Esophagus muscularis mucosa (tissue), 4 donors: ENCODE measurements around the gene FAM53A. TPM values are rescaled to one million over a fixed set of nuclear protein-coding genes. Genes with fewer than 3 reads are reported as not detected.
"Not testable (repeated sequence)": the region's sequence is repeated elsewhere in the genome, so short reads cannot be mapped to it uniquely, and the experiment has no call there.

ENCODE experiments used
- DNase-seq: peaks from one replicate; pipeline ENCODE4 v3.0.0-alpha.2; 2017; ENCODE audit errors: extremely low spot score
- H3K27ac ChIP-seq, 4 donors: fragments of 200-600 bp; sonication (generic); replicated peaks in 1 of 4; 1 replicate in 3 of 4; 2 replicates in 1 of 4; pipeline ENCODE4 v1.5.1; 2016 to 2019; ENCODE audit warnings: mild to moderate bottlenecking in 1 of 4
- H3K27me3 ChIP-seq, 4 donors: fragments of 200-600 bp; sonication (generic); one replicate each; pipeline versions ENCODE4 v1.5.1 to v1.6.0; 2016 to 2019
- H3K36me3 ChIP-seq, 4 donors: fragments of 200-600 bp; sonication (generic); one replicate each; pipeline ENCODE4 v1.5.1; 2016 to 2019
- H3K4me1 ChIP-seq, 4 donors: fragments of 200-600 bp; sonication (generic); one replicate each; pipeline ENCODE4 v1.5.1; 2016 to 2019
- H3K4me3 ChIP-seq, 4 donors: fragments of 200-600 bp; sonication (generic); 1 replicate in 2 of 4; 2 replicates in 2 of 4; pipeline ENCODE4 v1.5.1; 2016 to 2019; ENCODE audit warnings: mild to moderate bottlenecking in 4 of 4, moderate library complexity in 1 of 4
- H3K9me3 ChIP-seq, 4 donors: fragments of 200-600 bp; sonication (generic); 1 replicate in 3 of 4; 2 replicates in 1 of 4; pipeline ENCODE4 v1.5.1; 2016 to 2019
- EP300 ChIP-seq: sonication (generic); formaldehyde crosslinking; IDR thresholded peaks from one replicate; pipeline ENCODE4 v1.6.1; 2017; ENCODE audit warnings: antibody characterized with exemption
- POLR2A ChIP-seq: fragments of 450-650 bp; IDR thresholded peaks from one replicate; pipeline ENCODE4 v1.6.1; 2017; ENCODE audit warnings: antibody characterized with exemption, moderate library complexity, mild to moderate bottlenecking, low read depth
- POLR2AphosphoS5 ChIP-seq, 2 donors: sonication (generic); formaldehyde crosslinking; IDR thresholded peaks; one replicate each; pipeline ENCODE4 v1.6.1; 2017; ENCODE audit warnings: antibody characterized with exemption in 2 of 2
- WGBS: methylation state at CpG from one replicate; pipeline ENCODE4 v1.1.5; 2018; 5-methylcytosine and 5-hydroxymethylcytosine counted together
- intact Hi-C: fragments of 100-400 bp; cut with DNase I; formaldehyde crosslinking; loops from one replicate; pipeline ENCODE4 v1.15.1; 2023
- total RNA-seq, 4 donors: library from RNA; depleted of rRNA; stranded (reverse); fragments of >200 nt; gene quantifications; one replicate each; pipeline versions ENCODE4 v1.1.0 to v1.2.1, GENCODE V29; 2016
- TF ChIP-seq, protein P1 (sequence below), 3 experiments: fragments of 200-600 bp in 2 of 3; fragments of 450-650 bp in 1 of 3; sonication (generic) in 2 of 3; IDR thresholded peaks; one replicate each; pipeline ENCODE4 v1.5.1; 2017 to 2019; ENCODE audit warnings: antibody characterized with exemption in 3 of 3, mild to moderate bottlenecking in 2 of 3, moderate library complexity in 1 of 3

Gene FAM53A
- total RNA-seq, 4 donors from 2014 or later, result 5.2 to 13.3 (median 8.9) TPM

GRCh38 chr4:1609901-1610790 is 74.0 kb downstream of the FAM53A start:
- H3K27ac ChIP-seq, result no peak overlapping the region
- WGBS, result 95% methylated on average over 12 of the region's 27 CpGs
- H3K27me3 ChIP-seq, result peaks cover 0 to 24% (median 0%) of the 10 kb centered on the region in 4 donors
- no peak for DNase-seq
- intact Hi-C loops, result no loop called here
- H3K4me1 ChIP-seq, result no peaks in the 10 kb centered on the region
- H3K9me3 ChIP-seq, result no peaks in the 10 kb centered on the region
- TF ChIP-seq, protein P1, sequence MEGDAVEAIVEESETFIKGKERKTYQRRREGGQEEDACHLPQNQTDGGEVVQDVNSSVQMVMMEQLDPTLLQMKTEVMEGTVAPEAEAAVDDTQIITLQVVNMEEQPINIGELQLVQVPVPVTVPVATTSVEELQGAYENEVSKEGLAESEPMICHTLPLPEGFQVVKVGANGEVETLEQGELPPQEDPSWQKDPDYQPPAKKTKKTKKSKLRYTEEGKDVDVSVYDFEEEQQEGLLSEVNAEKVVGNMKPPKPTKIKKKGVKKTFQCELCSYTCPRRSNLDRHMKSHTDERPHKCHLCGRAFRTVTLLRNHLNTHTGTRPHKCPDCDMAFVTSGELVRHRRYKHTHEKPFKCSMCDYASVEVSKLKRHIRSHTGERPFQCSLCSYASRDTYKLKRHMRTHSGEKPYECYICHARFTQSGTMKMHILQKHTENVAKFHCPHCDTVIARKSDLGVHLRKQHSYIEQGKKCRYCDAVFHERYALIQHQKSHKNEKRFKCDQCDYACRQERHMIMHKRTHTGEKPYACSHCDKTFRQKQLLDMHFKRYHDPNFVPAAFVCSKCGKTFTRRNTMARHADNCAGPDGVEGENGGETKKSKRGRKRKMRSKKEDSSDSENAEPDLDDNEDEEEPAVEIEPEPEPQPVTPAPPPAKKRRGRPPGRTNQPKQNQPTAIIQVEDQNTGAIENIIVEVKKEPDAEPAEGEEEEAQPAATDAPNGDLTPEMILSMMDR (IDR thresholded peaks at IDR 0.05), result no peak
- TF ChIP-seq POLR2AphosphoS5 (IDR thresholded peaks at IDR 0.05) (no peak), EP300 (no peak), POLR2A (no peak)
- no peaks in the 10 kb centered on the region for H3K36me3 ChIP-seq
- no peak overlapping the region for H3K4me3 ChIP-seq

DNA sequence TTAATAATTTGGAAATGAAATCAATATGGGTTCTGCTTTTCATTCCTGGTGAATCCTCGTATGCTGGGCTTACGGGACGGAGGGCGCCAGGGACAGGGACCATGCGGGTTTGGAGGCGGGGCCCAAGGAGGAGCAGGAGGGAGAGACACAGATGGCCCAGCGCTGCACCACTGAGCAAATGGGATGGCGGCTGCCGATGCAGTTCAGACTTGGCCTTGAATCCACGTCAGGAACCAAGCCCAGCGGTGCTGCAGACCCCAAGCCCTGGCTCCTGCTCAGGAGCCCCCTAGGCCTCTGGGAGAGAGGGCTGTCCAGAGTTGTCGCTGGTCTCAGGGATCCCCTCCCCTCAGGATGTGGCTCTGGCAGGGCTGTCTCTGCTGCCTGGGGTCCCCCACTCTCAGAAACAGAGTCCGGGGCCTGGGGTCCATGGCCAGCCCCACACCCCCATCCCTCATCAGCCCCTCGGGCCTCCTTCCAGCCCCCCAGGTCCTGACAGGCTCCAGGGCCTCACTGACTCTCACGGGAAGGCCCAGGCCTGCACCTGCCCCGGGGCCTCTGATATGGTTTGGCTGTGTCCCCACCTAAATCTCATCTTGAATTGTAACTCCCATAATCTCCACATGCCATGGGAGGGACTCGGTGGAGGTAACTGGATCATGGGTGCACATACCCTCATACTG is 75.2 kb downstream of the FAM53A start:
- 87% methylated on average over 11 of the region's 17 CpGs for WGBS
- Histone ChIP-seq H3K36me3 (no peaks in the 10 kb centered on the region), H3K4me1 (peaks cover 0 to 5% (median 2%) of the 10 kb centered on the region in 4 donors), H3K4me3 (no peak overlapping the region), H3K9me3 (no peaks in the 10 kb centered on the region), H3K27ac (no peak overlapping the region), H3K27me3 (peaks cover 0 to 36% (median 0%) of the 10 kb centered on the region in 4 donors)
- intact Hi-C loops, result no loop called here
- TF ChIP-seq POLR2A, result no peak
- TF ChIP-seq, protein P1 (IDR thresholded peaks at IDR 0.05), result no peak
- no peak for DNase-seq

DNA sequence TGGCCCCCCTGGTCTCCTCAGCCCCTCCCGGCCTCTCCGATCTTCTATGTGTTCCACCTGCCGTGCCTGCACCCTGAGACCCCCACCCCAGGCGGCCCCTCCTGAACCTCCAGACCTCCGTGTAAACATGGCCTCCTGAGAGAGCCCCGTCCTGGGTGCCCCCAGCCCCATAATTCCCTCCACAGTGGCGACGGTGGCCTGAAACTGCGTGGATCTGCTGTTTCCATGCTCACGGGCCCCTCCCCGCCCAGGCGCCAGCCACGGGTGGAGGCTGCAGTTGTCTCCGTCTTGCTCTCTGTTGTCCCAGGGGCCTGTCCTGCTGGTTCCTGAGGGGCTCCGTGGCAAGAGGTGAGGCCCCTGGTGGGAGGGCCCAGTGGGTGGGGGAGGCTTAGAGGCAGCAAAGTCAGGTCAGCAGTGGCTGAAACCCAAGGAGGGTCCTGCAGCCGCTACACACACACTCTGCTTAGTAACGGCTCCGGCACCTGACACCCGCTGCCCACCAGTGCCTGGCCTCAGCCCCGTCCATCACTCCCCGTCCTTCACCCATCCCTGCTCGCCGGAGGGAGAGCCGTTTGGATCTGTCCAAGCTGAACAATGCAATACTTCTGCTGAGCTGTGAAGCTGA is 75.8 kb downstream of the FAM53A start:
- DNase-seq, result no peak
- Histone ChIP-seq H3K27me3 (peaks cover 0 to 42% (median 0%) of the 10 kb centered on the region in 4 donors), H3K4me3 (no peak overlapping the region), H3K27ac (no peak overlapping the region), H3K4me1 (peaks cover 0 to 5% (median 3%) of the 10 kb centered on the region in 4 donors), H3K36me3 (no peaks in the 10 kb centered on the region), H3K9me3 (no peaks in the 10 kb centered on the region)
- 82% methylated on average over 21 of the region's 24 CpGs for WGBS
- intact Hi-C loops, result no loop called here
- no peak for TF ChIP-seq EP300
- TF ChIP-seq, protein P1 (IDR thresholded peaks at IDR 0.05), result no peak

- 91% methylated on average over 23 of the region's 23 CpGs for WGBS
- H3K4me1 ChIP-seq, H3K27ac ChIP-seq, intact Hi-C loops, DNase-seq, H3K36me3 ChIP-seq, H3K9me3 ChIP-seq, H3K4me3 ChIP-seq: not testable (repeated sequence)
- peaks cover 0 to 49% (median 0%) of the 10 kb centered on the region in 4 donors for H3K27me3 ChIP-seq
Measured at GRCh38 chr4:1607436-1608195, 76.5 kb downstream of the FAM53A start.
